Activated CD4-positive, alpha-beta T cell treated with anti-CD3 and anti-CD28 coated beads, Interleukin-2, amount 50 U/mL, for 16 hours (primary cell): ENCODE results near the gene LINGO1.

Source experiments
- DNase-seq: peaks from one replicate; pipeline ENCODE4 v3.0.0-alpha.2; 2020

LINGO1 gene

GRCh38 chr15:77589839-77590238 lies 42.9 kb downstream of the LINGO1 start:
- no peak for DNase-seq

GRCh38 chr15:77588126-77588525 lies 44.6 kb downstream of the LINGO1 start:
- no peak for DNase-seq

- no peak for DNase-seq
Measured at GRCh38 chr15:77584691-77585090, 48.0 kb downstream of the LINGO1 start.

- no peak for DNase-seq
Measured at GRCh38 chr15:77584201-77584600, 48.5 kb downstream of the LINGO1 start.

- no peak for DNase-seq
Measured at GRCh38 chr15:77582763-77583162, 49.9 kb downstream of the LINGO1 start.

- no peak for DNase-seq
Measured at GRCh38 chr15:77581896-77582569, 50.7 kb downstream of the LINGO1 start.

- DNase-seq: no peak
Measured at GRCh38 chr15:77580996-77581682, 51.6 kb downstream of the LINGO1 start.

- DNase-seq: no peak
Measured at GRCh38 chr15:77579498-77580188, 53.1 kb downstream of the LINGO1 start.

- DNase-seq: no peak
Measured at GRCh38 chr15:77578641-77579372, 53.9 kb downstream of the LINGO1 start.

GRCh38 chr15:77577366-77577950 lies 55.3 kb downstream of the LINGO1 start:
- no peak for DNase-seq

GRCh38 chr15:77576538-77576937 lies 56.2 kb downstream of the LINGO1 start:
- no peak for DNase-seq

GRCh38 chr15:77575203-77575934 lies 57.3 kb downstream of the LINGO1 start:
- DNase-seq: no peak

- no peak for DNase-seq
Measured at GRCh38 chr15:77574521-77575202, 58.0 kb downstream of the LINGO1 start.

GRCh38 chr15:77573802-77574201 lies 58.9 kb downstream of the LINGO1 start:
- DNase-seq: no peak

GRCh38 chr15:77572186-77572585 lies 60.5 kb downstream of the LINGO1 start:
- DNase-seq: no peak

- DNase-seq: no peak
Measured at GRCh38 chr15:77571741-77572140, 61.0 kb downstream of the LINGO1 start.

GRCh38 chr15:77571181-77571580 lies 61.5 kb downstream of the LINGO1 start:
- DNase-seq: no peak

GRCh38 chr15:77569729-77570125 lies 63.0 kb downstream of the LINGO1 start:
- no peak for DNase-seq

- no peak for DNase-seq
Measured at GRCh38 chr15:77568973-77569728, 63.6 kb downstream of the LINGO1 start.

GRCh38 chr15:77568014-77568972 lies 64.4 kb downstream of the LINGO1 start:
- DNase-seq: no peak
